ENCODE data around the gene DLK1.

Gene DLK1

DNA sequence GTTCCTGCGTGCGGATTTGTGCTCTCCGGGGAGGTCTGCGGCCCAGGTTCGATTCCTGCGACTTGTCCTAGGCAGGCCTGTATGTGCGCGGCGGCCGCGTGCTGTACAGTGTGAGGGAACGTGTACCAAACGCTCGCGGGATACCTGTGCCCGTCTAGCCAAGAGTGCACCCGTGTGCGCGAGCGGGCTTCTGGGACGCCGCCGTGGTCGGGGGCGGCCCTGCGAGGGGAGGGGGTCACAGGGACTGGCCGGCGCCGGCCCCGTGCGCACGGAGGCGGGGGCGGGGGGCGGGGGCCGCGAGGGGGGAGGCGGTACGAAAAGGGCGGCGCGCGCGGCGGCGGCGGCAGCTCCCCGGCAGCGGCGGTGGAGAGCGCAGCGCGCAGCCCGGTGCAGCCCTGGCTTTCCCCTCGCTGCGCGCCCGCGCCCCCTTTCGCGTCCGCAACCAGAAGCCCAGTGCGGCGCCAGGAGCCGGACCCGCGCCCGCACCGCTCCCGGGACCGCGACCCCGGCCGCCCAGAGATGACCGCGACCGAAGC is at the start of gene DLK1:
Gene DLK1, plus strand, starts transcription at position 343 of the 536 bp plus-strand sequence. Its CDS starts 177 bp downstream, at position 520.
- no peak for DNase-seq (ENCODE audit: low read depth, low spot score)

- DNase-seq (ENCODE audit: low read depth, low spot score) = no peak
Measured at GRCh38 chr14:100677152-100677551, 49.5 kb upstream of the DLK1 start.

GRCh38 chr14:100677554-100678468 is 48.9 kb upstream of the DLK1 start:
- DNase-seq (ENCODE audit: low read depth, low spot score) = no peak

DNA sequence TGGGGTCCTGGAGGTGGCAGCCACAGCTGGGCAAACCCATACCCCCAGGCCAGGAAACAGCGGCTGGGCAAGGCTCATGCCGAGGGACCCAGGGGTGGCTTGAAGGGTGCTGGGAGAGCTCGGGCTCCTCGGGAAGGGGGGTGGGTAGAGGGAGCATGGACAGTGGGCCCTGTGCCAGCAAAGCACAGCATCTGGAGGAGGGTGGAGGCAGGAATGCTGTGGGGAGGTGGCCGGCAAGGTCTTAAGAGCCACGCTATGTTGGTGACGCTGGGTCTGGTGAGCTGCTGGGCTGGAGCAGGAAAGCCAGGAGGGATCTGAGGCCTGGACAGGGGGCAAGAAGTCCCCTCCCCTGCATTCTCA is 48.2 kb upstream of the DLK1 start:
- no peak for DNase-seq (ENCODE audit: low read depth, low spot score)

DNA sequence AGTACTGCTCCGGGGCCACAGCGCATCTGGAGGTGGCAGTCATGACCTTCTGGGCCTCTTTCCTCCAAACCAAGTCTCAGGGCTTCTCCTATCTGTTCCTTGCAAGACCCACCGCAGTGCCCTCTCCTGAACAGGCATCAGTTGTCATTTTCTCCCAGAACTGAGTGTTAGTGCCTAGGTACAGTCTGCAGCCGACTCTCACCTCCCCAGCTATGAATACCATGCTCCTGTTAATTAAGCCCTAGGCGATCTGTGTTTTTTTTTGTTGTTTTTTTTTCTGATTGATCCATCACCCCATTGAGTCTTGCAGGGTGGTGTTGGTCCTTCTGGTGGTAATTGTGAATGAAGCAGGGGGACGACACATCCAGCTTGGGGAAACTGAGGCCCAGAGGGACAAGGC is 47.5 kb upstream of the DLK1 start:
- no peak for DNase-seq (ENCODE audit: low read depth, low spot score)

DNA sequence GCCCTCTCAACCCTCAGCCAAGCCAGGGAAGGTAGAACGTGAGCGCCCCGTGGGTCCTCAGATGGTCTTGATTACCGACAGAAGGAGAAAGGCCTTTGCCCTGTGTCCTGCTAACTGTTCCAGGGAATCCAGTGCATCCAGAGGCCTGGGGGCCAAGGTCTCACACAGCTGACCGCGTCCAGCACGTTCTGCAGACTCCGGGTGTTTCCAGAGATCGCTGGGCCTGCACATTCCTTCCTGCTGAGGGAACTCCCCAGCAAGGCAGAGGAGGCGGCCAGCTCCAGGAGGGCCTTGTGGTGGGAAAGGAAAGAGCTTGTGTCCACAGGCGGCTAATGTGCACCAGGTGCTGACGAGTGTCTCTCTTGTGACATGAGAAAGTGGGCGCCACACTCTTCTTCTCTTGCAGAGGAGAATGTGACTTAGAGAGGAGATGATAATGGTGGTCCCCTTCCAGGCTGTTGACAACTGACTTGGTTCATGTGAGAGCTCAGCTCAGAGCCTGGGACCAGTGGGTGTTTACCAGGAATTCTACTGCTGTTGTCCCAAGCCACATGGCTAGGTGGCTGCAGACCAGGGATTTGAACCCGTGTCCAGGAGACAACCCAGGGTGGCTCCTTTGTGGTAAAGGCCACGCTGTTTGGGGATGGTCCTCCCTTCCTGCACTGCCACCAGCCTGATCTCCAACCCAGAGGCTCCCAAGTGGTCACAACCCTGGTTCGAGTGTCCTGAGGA is 46.8 kb upstream of the DLK1 start:
- DNase-seq (ENCODE audit: low read depth, low spot score) = no peak

DNA sequence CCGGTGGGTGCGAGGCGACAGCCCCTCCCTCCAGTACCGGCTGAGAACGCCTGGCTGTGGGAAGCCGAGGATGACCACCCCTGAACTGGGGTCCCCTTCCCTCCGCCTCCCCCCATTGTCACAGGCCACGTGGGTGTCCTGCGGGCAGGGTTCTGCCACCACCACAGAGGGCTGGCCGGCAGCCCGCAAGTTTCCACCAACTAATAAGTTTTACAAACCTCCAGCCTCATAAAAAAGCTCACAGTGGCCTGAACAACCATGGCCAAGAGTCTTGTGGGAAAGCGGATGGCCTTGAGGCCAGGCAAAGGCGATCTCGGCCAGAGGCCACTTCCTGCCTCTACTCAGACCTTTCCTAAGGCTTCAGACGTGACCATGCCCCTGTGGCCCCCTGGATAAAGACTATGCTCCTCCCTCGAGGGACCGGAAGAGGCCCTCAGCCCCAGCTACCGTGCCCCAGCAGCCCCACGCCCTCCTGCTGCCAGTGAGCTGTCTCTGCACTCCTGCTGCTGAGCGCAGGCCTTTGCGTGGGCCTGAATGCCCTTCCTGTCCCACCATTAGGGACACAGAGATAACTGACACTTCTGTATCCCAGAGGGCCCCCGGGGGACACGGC is 46.1 kb upstream of the DLK1 start:
- DNase-seq (ENCODE audit: low read depth, low spot score) = no peak

DNA sequence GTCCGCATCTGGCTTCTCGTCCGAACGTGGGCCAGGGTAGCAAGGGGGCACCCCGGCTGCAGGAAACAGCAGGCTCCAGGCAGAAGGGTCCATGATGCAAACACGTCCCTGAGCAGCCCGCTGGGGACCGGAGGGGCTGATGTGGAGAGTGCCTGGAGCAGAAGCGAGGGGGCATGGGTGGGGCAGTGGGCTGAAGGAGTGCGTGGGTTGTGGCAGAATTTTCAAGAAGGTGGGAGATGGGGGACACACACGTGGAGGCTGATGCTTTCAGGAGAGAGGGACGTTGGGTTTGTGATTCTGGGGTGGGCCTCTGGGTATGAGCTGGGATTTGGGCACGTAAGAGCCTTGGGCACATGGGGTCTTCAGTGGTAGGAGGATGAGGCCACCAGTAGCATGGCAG is 45.6 kb upstream of the DLK1 start:
- DNase-seq (ENCODE audit: low read depth, low spot score) = no peak

DNA sequence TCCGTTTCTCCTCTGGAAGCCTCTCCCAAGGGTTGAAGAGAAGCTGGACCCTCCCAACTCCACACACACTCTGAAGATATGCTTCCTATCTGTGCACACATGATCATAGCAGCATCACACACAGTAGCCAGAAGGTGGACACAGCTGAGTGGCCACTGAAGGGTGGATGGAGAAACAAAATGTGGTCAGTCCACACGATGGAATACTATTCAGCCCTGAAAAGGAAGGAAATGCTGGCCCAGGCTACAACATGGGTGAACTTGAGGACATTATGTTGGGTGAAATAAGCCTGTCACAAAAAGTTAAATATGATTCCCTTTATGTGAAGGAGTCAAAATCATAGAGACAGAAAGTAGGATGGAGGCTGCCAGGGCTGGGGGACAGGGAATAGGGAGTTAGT is 43.9 kb upstream of the DLK1 start:
- DNase-seq (ENCODE audit: low read depth, low spot score) = no peak

GRCh38 chr14:100683578-100683977 is 43.1 kb upstream of the DLK1 start:
- DNase-seq (ENCODE audit: low read depth, low spot score) = no peak

DNA sequence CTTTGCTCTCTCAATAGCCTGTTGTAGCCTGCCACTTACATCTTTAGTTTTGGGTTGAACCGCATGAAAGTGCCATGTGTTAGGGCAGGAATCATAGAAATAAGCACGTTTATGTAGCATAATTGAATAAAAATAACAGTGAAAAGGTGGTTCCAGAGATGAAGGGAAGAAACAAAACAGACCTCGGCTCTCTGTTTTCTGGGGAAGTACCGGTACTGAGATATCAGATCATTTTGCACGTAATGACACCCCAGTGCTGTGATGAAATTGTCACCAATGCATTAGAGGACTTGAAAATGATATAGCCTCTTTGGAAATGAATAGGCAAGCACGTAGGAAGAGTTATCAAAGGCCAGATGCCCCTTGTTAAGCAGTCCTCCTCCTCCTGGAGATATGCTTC is 42.5 kb upstream of the DLK1 start:
- DNase-seq (ENCODE audit: low read depth, low spot score) = no peak

DNA sequence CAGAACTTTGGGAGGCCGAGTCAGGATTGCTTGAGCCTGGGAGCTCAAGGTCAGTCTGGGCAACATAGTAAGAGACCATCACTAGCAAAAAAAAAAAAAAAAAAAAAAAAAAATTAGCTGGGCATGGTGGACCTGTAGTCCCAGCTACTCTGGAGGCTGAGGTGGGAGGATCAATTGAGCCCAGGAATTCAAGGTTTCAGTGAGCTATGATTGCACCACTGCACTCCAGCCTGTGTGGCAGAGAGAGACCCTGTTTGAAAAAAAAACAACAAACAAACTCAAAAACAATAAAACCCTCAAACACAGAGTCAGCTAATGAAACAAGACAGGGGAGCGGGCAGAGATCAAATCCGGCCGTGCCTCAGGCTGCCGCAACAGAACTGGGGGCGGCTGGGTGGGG is 41.7 kb upstream of the DLK1 start:
- no peak for DNase-seq (ENCODE audit: low read depth, low spot score)

GRCh38 chr14:100686858-100687257 is 39.8 kb upstream of the DLK1 start:
- DNase-seq (ENCODE audit: low read depth, low spot score) = no peak

- DNase-seq (ENCODE audit: low read depth, low spot score) = no peak
Measured at GRCh38 chr14:100687386-100687785, 39.3 kb upstream of the DLK1 start.

DNA sequence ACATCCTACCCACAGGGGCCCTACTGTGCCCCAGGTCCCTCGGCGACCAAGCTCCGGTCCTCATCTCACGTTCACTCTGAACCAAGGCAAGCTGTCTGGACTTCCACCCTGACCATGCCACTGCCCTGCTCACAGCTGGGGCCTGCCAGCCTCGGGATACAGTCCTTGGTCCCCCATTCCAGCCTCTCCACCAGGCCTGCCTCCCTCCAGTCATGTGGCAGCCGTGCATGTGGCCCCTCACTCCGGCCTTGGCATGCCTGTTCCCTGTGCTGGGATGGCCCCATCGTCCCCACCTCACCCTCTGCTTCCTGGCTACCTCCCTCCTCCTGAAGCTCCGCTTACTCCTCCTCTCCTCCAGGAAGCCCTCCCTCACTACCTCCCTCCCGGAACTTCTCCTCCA is 38.6 kb upstream of the DLK1 start:
- no peak for DNase-seq (ENCODE audit: low read depth, low spot score)

DNA sequence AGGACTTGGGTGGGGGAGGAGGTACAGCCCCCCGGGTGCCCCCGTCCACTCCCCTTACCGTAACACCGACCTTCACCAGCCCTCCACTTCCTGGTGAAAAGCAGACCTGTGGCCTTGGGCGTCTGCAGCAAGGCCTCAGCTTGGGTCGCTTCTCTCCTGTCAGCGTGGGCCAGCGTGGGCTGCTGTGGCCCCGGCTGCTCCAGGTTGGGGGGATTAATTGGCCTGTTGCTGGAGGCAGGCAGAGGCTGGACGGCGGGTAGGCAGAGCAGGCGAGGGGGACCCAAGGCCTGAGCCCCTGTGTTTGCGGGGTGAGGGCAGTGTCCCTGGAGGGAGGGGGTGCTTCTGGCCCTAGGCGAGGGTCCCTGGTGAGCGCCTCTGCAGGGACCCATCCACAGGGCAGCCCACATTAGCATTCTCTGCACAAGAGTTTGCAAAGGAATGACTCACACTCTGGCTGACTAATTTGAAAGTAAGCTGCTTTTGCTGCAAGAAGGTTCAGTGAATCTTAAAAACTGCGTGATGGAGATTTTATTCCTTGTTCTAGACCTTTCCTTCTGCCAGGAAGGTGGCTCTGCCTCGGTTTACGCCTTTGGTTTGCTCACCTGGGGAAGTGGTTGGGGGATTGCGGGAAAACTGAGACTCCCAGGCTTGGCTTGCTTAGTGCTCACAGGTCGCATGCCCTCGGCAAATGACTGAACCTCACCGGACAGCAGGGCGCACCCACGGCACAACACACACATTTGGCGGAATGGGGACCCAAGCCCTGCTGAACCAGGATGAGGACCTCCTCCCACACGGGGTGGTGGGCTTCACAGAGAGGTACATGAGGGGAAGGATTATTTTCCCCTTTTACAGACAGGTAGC is 37.9 kb upstream of the DLK1 start:
- DNase-seq (ENCODE audit: low read depth, low spot score) = no peak

GRCh38 chr14:100690672-100691071 is 36.0 kb upstream of the DLK1 start:
- no peak for DNase-seq (ENCODE audit: low read depth, low spot score)

GRCh38 chr14:100691395-100692056 is 35.2 kb upstream of the DLK1 start:
- DNase-seq (ENCODE audit: low read depth, low spot score) = no peak

DNA sequence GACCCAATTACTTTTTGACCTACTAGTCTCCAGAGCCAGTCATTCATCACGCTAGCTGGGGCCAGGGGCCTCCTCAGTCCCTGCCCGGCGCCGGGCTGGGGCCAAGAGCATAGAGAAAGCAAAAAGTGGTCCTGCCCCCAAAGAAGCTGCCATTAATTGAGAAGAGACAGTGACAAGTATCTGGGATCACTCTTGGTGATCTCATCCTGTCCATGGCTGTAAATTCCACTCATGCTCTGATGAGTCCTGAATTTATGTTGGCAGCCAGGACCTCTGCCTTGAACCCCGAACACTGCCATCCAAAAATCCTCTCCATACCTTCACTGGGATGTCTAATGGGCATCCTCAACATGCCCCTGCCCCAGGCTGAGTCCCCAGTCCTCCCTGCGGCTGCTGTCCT is 34.4 kb upstream of the DLK1 start:
- DNase-seq (ENCODE audit: low read depth, low spot score) = no peak

DNA sequence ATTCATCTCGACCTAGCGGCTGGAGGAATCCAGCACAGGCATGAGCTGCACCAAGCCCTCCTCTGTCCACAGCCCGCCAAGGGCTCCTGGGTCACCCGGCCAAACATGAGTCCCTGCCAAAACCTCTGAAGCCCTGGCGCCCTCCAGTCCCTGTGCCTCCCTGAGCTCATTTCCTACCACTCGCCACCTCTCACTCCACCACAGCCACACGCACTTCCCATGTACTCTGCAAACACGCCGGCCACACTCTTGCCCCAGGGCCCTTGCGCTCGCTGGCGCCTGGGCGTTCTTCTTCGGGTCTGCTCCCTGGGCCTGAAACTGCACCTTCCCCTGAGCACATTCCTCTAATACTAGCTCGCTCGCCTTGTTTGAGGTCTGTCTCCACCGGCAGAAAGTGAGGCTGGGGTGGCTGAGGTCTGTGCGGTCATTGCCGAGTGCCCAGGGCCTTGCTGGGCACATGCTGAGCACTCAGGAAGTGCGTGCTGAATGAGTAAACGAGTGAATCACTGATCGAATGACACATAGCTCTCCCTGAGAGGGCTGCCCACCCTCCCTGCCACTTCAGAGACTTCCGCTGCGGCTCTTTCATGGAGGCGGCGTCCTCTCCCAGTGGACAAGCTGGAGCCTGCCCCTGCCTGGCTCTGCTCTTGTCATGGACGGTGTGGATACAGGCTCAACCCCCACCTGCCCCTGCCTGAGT is 33.7 kb upstream of the DLK1 start:
- DNase-seq (ENCODE audit: low read depth, low spot score) = no peak

Measured in activated naive CD8-positive, alpha-beta T cell treated with anti-CD3 and anti-CD28 coated beads, Interleukin-2, amount 50 U/mL, for 16 hours (primary cell).